ENCODE results near the gene SYNJ1.
"Not testable (repeated sequence)": the region's sequence is repeated elsewhere in the genome, so short reads cannot be mapped to it uniquely, and the experiment has no call there.

Gene SYNJ1

DNA sequence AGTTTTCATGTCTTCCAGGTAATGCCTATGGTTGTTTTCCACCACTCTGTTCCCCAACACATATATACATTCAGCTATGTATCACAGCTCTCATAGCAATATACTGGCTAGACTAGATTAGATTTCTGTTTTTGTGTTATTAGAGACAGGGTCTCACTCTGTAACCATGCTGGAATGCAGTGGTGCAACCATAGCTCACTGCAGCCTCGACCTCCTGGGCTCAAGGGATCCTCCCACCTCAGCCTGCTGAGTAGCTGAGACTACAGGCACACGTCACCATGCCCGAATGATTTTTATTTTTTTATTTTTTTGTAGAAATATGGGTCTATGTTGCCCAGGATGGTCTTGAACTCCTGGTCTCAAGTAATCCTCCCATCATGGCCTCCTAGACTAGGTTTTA, 37.7 kb downstream of the SYNJ1 start:
- DNase-seq (ENCODE audit: low spot score) = no peak

DNA sequence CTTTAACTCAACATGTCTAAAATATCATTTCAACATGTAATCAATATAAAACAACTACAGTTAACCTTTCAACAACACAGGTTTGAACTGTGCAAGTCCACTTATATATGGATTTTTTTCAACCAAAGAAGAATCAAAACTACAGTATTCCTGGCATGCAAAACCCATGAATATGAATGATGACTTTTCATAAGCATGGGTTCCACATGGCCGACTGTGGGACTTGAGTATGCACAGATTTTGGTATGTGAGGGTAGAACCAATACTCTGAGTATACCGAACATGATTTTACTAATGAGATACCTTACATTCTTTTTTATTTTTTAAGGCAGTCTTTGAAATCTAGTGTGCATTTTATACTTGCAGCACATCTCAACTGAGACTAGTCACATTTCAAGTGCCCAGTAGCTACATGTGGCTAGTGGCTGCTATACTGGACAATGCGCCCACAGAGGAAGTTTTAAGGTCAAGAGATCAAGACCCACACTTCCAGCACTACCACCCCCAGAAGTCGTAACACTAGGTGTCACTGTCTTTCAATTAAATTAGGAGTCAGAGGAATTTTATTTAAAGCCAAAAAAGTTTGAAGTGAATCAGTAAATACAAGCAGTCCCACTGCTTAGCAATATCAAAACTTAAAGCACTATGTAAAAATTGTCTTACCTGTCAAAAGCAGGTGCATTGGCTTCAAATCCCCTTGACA, 40.0 kb downstream of the SYNJ1 start:
- DNase-seq (ENCODE audit: low spot score) = no peak

GRCh38 chr21:32682696-32683474, 44.9 kb downstream of the SYNJ1 start:
- DNase-seq (ENCODE audit: low spot score) = no peak

DNA sequence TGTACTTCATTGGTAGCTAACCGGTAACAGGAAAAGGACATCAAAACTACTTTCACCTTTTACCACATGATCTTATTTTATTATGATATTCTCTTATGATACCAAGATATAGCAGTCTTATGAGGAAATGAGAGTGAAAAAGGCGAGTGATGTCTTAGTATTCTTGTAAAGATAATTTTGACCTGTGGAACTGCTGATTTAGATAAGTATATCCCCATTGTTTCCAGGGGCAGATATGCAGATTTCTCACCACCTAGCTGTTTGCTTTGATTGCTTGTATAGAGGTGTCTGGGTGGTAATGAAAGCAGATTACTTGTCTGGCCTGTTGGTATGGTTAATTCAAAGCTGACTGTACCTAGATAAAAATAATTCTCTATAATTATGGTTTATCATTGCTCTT, 53.1 kb downstream of the SYNJ1 start:
- no peak for DNase-seq (ENCODE audit: low spot score)

- DNase-seq (ENCODE audit: low spot score) = no peak
Measured at GRCh38 chr21:32674038-32674437, 53.8 kb downstream of the SYNJ1 start.

GRCh38 chr21:32666258-32666657, 61.6 kb downstream of the SYNJ1 start:
- no peak for DNase-seq (ENCODE audit: low spot score)

DNA sequence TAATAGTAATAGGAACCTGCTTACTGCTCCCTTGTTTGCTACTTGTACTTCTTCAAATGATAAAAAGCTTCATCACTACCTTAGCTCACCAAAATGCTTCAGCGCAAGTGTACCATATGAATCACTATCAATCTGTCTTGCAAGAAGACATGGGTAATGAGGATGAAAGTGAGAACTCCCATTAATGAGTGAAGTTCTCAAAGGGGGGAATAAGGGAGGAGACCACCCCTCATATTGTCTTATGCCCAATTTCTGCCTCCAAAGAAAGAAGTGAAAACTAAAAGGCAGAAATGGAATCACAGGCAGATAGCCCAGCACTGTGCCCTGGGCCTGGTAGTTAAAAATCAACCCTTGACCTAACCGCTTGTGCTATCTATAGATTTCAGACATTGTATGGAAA, 63.7 kb downstream of the SYNJ1 start:
- not testable (repeated sequence) for DNase-seq (ENCODE audit: low spot score)

- not testable (repeated sequence) for DNase-seq (ENCODE audit: low spot score)
Measured at GRCh38 chr21:32661981-32662380, 65.8 kb downstream of the SYNJ1 start.

DNA sequence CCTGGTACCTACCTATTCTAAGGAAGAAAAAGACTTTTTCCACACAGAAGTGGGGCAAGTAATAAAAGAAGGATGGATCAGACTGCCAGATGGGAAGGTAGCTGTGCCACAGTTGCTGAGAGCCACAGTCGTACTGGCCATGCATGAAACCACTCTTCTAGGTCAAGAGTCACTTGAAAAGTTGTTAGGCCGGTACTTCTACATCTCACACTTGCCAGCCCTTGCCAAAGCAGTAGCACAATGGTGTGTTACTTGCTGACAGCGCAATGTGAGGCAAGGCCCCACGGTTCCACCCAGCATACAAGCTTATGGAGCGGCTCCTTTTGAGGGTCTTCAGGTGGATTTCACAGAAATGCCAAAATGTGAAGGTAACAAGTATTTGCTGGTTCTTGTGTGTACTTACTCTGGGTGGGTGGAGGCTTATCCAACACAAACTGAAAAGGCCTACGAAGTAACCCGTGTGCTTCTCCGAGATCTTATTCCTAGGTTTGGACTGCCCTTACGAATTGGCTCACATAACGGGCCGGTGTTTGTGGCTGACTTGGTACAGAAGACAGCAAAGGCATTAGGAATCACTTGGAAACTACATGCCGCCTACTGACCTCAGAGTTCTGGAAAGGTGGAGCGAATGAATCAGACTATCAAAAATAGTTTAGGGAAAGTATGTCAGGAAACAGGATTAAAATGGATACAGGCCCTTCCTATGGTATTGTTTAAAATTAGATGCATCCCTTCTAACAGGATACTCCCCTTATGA, 66.6 kb downstream of the SYNJ1 start:
- DNase-seq (ENCODE audit: low spot score) = not testable (repeated sequence)

DNA sequence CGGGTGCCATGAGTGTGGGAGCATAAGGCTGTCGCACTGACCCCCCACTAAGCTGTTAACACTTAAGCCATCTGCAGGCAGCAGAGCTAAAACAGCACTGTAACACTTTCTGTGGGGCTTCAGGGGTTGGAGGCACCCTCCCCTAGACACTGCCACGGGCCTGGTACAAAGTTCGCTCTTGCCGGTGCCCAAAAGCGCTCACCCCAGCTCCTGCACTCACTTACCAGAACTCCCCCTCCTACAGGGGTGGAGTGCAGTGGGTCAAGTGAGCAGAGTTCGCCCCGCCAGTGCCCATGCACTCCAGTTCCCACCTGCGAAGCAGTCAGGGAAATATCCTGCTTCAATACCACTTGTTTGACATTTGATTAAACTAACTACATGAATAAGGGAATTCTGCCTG, 69.3 kb downstream of the SYNJ1 start:
- no peak for DNase-seq (ENCODE audit: low spot score)

- peak; percentile 75 for DNase-seq (ENCODE audit: low spot score)
Measured at GRCh38 chr21:32653326-32653901, 74.4 kb downstream of the SYNJ1 start.

DNA sequence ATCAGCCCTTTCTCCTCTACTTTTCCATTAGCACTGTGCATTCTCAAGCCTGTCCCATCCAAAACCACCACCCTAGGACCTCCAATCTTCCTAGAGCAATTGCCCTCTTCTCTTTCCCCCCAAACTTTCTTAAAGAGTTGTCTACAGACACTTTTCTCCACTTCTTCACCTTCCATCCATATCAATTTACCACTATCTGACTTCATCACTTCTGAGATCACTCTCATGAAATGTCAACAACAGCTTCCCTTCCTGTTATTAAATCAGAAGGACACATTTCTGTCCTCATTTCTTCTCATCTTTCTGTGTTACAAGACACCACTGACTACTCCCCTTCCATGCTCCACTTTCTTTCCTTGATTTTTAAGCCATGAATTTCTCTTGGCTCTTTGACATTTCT, 79.6 kb downstream of the SYNJ1 start:
- DNase-seq (ENCODE audit: low spot score) = no peak

DNA sequence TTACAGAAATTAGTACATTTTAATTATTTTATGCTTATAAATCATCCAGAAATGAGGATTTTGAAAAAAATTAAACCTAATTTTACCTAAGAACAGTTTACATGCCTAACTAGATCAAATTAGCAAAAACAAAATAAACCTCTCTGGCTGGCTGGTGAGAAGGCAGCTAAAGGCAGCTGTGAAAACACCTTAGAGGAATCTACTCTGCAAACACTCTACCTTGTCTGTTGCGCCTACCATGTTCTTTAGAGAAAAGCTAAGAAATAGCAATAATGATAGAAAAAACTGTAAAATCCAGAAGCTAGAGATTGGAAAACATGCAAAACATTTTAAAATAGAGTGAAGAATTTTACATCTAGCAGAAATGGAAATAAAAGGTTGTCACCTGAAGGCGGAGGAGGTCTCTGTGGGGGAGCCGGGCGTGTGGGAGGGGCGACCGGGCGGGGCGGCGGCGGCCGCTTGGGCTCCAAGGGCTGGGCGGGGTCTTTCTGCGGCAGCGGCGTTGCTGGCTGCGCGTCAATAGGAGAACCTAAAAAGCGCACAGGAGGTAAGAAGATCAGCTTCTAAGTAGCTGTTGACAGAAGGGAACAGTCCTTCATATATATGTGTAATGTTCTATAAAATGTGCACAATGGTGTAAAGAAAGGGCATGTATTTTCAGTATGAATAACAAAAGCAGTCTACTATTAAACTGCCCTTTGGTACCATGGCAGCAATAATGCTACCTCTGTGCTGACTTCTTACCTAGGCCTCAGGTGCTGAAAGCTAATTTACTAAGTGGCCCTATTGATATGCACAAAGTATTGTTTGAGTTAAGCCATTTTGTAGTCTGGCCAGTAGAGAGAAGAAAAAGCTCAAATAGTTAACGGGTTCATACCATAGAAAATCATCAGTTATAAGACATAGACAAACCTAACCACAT, 82.3 kb downstream of the SYNJ1 start:
- DNase-seq (ENCODE audit: low spot score) = peak; percentile 81

DNA sequence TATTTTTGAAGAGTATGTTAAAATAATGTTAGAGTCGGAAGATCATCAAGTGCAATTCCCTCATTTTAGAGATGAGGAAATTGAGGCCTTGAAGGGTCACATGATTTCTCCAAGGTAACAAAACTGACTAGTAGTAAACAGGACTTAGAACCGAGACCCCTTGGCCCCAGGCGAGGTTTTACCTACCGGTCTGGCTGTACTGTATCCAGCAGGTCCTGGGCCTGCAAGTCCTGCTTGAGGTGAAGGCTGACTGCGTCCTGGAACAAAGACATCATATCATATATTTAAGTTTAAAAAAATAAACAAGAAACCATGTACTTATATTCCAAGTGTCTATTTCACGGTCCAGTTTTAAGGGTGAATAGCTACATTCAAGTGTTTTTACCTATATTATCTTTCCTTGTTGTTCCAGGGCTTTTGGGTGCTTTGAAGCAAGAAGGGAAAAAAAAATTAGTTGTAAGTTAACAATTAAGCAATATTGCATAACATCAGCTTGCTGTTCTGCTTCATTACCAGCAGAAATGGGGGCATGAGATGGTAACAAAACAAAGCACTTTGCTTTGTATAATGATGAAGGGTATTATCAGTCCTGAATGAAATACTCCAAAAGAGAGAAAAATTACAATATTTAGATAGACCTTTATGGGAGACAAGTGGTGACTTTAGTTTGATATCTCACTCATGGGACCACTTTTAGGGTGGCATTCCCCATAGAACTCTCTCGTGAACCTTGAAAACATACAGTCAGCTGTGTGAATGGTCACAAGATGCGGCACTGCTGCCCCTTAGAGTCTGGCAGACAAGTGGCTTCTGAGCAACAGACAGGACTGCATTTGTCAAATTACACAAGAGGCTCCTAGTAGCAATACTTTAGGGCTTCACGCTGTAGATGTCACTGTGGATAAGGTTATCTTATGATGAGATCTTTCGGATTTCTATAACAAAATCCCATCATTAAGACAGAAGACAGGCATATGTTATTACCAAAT, 85.8 kb downstream of the SYNJ1 start:
- no peak for DNase-seq (ENCODE audit: low spot score)

- DNase-seq (ENCODE audit: low spot score) = no peak
Measured at GRCh38 chr21:32626621-32627196, 101.1 kb downstream of the SYNJ1 start.

- not testable (repeated sequence) for DNase-seq (ENCODE audit: low spot score)
Measured at GRCh38 chr21:32618218-32618617, 109.6 kb downstream of the SYNJ1 start.

- no peak for DNase-seq (ENCODE audit: low spot score)
Measured at GRCh38 chr21:32613436-32614043, 114.3 kb downstream of the SYNJ1 start.

GRCh38 chr21:32612999-32613337, 114.8 kb downstream of the SYNJ1 start:
- no peak for DNase-seq (ENCODE audit: low spot score)
